ENCODE measurements around the gene STIM2. TPM values are rescaled to one million over a fixed set of nuclear protein-coding genes. Genes with fewer than 3 reads are reported as not detected.

Gene STIM2
- total RNA-seq, 1 donor from 2014 or later: 25.8 TPM

DNA sequence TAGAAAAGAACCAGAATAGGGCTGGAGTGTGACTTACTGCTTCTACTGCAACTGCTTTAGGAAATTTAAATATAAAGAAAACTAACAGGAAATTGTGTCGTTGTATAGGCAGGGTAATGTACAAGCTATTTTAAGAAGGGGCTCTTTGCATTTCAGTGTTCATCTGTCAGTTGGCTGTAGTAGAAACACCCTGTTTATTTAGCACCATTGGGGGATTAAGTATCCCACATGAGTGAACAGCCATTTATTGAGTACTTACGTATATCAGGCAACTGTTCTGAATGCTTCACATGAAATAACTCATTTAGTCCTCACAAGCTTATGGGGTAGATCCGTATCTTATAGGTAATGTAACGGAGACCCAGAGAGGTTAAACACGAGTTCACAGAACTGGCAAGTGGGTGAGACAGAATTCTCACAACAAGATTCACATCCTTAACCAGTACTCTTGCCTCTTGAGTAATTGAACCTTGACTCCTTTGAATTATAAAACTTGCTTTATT, 23.9 kb downstream of the STIM2 start:
- no peak overlapping the region for H3K27ac ChIP-seq
- no peaks in the 10 kb centered on the region for H3F3A ChIP-seq (ENCODE audit: low read depth)
- peaks cover 63% of the 10 kb centered on the region for H3K79me2 ChIP-seq (ENCODE audit: low read depth)
- Mint-ChIP-seq H3K9me3 (peaks cover 16% of the 10 kb centered on the region), H3K36me3 (peaks cover 11% of the 10 kb centered on the region), H3K27me3 (ENCODE audit: insufficient read depth, low read depth) (no peaks in the 10 kb centered on the region), H3K4me3 (no peak overlapping the region), H3K4me1 (no peaks in the 10 kb centered on the region), H3K27ac (no peak overlapping the region)
- H2AFZ ChIP-seq (replicated peaks): no peak overlapping the region
- H3K36me3 ChIP-seq: no peaks in the 10 kb centered on the region
- H3K9me3 ChIP-seq (ENCODE audit: low read depth): no peaks in the 10 kb centered on the region
- H4K20me1 ChIP-seq (ENCODE audit: low read depth): no peaks in the 10 kb centered on the region
- peaks cover 3% of the 10 kb centered on the region for H3K4me1 ChIP-seq
- no peak overlapping the region for H3K4me2 ChIP-seq
- H3K4me3 ChIP-seq: no peak overlapping the region
- DNase-seq (ENCODE audit: low spot score): no peak
- H3K9ac ChIP-seq: no peak overlapping the region
- TF ChIP-seq EZH2 (IDR thresholded peaks at IDR 0.05): no peak
- TF ChIP-seq, protein P1, sequence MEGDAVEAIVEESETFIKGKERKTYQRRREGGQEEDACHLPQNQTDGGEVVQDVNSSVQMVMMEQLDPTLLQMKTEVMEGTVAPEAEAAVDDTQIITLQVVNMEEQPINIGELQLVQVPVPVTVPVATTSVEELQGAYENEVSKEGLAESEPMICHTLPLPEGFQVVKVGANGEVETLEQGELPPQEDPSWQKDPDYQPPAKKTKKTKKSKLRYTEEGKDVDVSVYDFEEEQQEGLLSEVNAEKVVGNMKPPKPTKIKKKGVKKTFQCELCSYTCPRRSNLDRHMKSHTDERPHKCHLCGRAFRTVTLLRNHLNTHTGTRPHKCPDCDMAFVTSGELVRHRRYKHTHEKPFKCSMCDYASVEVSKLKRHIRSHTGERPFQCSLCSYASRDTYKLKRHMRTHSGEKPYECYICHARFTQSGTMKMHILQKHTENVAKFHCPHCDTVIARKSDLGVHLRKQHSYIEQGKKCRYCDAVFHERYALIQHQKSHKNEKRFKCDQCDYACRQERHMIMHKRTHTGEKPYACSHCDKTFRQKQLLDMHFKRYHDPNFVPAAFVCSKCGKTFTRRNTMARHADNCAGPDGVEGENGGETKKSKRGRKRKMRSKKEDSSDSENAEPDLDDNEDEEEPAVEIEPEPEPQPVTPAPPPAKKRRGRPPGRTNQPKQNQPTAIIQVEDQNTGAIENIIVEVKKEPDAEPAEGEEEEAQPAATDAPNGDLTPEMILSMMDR (IDR thresholded peaks at IDR 0.05): no peak
- TF ChIP-seq EZH2phosphoT487 (IDR thresholded peaks at IDR 0.05): no peak
- H3K27me3 ChIP-seq: no peaks in the 10 kb centered on the region

DNA sequence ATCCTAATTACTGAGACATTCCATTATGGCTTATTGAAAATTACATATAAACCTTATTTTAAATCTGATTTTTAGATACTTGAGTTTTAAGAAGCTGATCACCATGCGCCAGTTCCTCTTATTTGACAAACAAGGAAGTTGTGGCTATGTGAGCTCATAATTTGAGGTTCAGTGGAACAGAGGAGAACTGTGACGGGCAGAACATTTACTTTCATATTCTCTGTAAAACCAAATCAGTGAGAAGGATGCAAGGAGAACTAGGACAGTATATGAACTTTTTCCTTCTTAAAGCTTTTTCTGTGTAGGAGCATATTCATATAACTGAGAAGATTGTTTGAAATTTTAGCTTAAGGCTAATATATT, 25.3 kb downstream of the STIM2 start:
- Histone ChIP-seq H3K79me2 (ENCODE audit: low read depth) (peaks cover 57% of the 10 kb centered on the region), H3F3A (ENCODE audit: low read depth) (no peaks in the 10 kb centered on the region), H3K4me2 (no peak overlapping the region), H3K4me3 (no peak overlapping the region), H3K4me1 (peaks cover 3% of the 10 kb centered on the region), H4K20me1 (ENCODE audit: low read depth) (no peaks in the 10 kb centered on the region), H3K9ac (no peak overlapping the region), H3K27me3 (no peaks in the 10 kb centered on the region), H3K9me3 (ENCODE audit: low read depth) (no peaks in the 10 kb centered on the region), H3K27ac (no peak overlapping the region), H2AFZ (replicated peaks) (no peak overlapping the region), H3K36me3 (no peaks in the 10 kb centered on the region)
- Mint-ChIP-seq H3K4me3 (no peak overlapping the region), H3K9me3 (peaks cover 21% of the 10 kb centered on the region), H3K27ac (no peak overlapping the region), H3K27me3 (ENCODE audit: insufficient read depth, low read depth) (no peaks in the 10 kb centered on the region), H3K4me1 (no peaks in the 10 kb centered on the region), H3K36me3 (peaks cover 15% of the 10 kb centered on the region)
- no peak for DNase-seq (ENCODE audit: low spot score)
- TF ChIP-seq, protein P1 (IDR thresholded peaks at IDR 0.05): no peak
- TF ChIP-seq EZH2 (IDR thresholded peaks at IDR 0.05): no peak
- TF ChIP-seq EZH2phosphoT487 (IDR thresholded peaks at IDR 0.05): no peak

DNA sequence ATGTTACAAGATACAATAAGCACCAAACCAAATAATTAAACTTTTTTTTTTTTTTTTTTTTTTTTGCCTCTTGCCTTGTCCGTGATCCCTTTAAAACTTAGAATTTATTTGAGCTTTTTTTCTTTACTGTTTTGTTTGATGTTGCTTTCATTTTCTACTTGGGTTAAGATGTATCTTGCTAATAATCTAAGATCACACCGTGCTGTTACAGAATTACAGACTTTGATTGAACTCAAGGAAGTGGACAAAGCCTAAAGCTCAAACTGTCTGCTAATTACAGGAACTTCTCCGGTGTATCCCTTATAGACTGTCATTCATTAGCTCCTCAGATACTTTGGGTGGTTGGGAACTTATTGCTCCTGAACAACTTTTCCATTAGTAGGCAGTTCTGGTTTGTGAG, 26.5 kb downstream of the STIM2 start:
- H3K27me3 Mint-ChIP-seq (ENCODE audit: insufficient read depth, low read depth): no peaks in the 10 kb centered on the region

More for the DNA sequence above, 26.5 kb downstream of the STIM2 start:
- H3K4me2 ChIP-seq: no peak overlapping the region
- H2AFZ ChIP-seq (replicated peaks): no peak overlapping the region
- no peaks in the 10 kb centered on the region for H3K9me3 ChIP-seq (ENCODE audit: low read depth)
- Mint-ChIP-seq H3K4me1 (no peaks in the 10 kb centered on the region), H3K4me3 (no peak overlapping the region), H3K9me3 (peaks cover 29% of the 10 kb centered on the region), H3K36me3 (peaks cover 19% of the 10 kb centered on the region), H3K27ac (no peak overlapping the region)
- no peak overlapping the region for H3K4me3 ChIP-seq
- H4K20me1 ChIP-seq (ENCODE audit: low read depth): no peaks in the 10 kb centered on the region
- H3K36me3 ChIP-seq: no peaks in the 10 kb centered on the region
- no peaks in the 10 kb centered on the region for H3F3A ChIP-seq (ENCODE audit: low read depth)
- peaks cover 3% of the 10 kb centered on the region for H3K4me1 ChIP-seq
- H3K9ac ChIP-seq: no peak overlapping the region
- peaks cover 49% of the 10 kb centered on the region for H3K79me2 ChIP-seq (ENCODE audit: low read depth)
- TF ChIP-seq EZH2 (IDR thresholded peaks at IDR 0.05) (no peak), EZH2phosphoT487 (IDR thresholded peaks at IDR 0.05) (no peak)
- TF ChIP-seq, protein P1 (IDR thresholded peaks at IDR 0.05): no peak
- H3K27me3 ChIP-seq: no peaks in the 10 kb centered on the region
- no peak overlapping the region for H3K27ac ChIP-seq
- DNase-seq (ENCODE audit: low spot score): no peak

All from neural progenitor cell (in vitro differentiated cells).